Measurements from ENCODE around the gene SRD5A2.

SRD5A2 gene, protein sequence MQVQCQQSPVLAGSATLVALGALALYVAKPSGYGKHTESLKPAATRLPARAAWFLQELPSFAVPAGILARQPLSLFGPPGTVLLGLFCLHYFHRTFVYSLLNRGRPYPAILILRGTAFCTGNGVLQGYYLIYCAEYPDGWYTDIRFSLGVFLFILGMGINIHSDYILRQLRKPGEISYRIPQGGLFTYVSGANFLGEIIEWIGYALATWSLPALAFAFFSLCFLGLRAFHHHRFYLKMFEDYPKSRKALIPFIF

GRCh38 chr2:31580321-31581117 lies at the start of gene SRD5A2:
Gene SRD5A2, minus strand, starts transcription at chr2:31580938. Its CDS starts 38 bp downstream, at chr2:31580900.
- no peak for DNase-seq

DNA sequence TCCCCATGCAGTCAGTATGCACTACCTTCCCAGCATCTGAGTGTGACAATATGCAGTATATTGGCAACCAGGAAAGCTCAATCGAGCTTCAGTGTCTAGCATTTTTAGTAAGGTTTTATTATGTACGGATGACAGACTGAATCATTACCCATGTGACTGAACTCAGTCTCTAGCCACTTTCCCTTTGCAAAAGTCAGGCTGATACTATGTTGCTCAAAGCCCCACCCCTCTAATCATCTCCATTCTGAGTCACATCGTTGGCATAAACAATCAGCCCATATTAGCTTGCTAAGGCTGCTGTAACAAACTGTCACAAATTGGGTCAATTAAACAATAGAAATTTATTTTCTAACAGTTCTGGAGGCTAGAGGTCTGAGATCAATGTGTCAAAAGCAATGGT lies 25.8 kb upstream of the SRD5A2 start:
- DNase-seq: no peak

GRCh38 chr2:31598694-31599093 lies 18.0 kb upstream of the SRD5A2 start:
- DNase-seq: no peak

GRCh38 chr2:31586230-31586629 lies 5.5 kb upstream of the SRD5A2 start:
- DNase-seq: no peak

DNA sequence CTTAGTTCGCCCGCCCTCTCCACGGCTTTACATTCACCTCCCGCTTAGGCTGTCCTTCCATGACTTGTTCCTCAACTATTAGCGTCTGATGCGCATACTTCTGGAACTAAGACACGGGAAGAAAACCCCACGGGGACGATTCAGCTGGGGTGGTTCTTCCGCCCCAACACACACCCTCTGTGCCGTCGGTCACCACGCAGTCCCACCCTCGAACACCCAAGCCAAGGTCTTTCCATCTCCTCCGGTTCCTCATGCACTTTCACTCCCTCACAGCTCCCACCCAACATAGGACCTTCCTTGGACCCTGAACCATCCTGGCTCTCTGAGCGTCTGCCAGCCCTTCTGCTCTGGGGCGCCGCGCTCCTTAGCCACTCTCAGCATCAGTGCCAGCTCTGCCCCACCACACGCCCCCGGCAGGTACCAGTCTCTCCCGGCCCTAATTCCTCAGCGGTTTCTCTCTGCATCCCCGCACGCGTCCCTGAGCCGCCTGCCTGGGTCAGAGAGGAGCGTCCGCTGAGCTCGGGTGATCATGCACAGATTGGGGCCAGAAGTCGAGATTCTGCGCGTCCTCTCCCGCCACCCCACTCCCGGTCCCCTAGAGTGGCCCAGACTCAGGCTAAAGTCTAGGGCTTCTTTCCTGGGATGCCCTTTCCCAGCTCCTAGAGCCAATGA lies 522 bp upstream of the SRD5A2 start:
- DNase-seq: no peak

DNA sequence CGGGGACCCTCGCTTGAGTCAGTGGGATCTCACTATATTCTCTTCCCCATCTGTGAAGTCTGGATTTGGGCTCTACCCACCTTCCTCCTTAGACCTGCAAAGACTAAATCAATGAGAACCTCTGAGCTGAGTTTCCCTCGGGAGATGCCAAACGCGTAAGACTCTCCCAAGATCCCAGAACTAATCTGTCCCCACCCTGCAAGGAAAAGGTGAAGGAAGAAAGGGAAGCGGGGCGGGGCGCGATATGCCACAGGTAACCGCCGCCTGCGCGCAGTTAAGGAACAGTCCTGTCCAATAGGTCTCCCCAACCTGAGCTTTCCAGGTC lies 780 bp downstream of the SRD5A2 start:
- no peak for DNase-seq

GRCh38 chr2:31578316-31578715 lies 2.4 kb downstream of the SRD5A2 start:
- DNase-seq: no peak

DNA sequence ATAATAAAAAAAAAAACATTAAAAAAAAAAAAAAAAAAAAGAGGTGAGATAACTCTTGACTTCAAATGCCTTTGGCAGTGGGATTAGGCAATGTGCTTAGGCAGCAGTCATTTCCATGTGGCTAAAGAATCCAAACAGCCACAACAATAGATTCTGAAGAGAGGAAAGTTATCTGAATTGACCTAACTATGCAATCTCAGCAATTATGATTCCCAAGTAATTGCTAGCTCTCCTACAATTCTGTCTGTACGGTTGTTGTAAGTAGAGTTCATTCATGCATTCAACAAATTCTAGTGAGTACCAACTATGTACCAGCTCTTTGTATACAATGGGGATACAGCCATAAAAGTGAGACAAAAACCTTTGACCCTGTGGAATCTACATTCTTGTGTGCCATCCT lies 3.6 kb downstream of the SRD5A2 start:
- no peak for DNase-seq

- DNase-seq: no peak
Observed at GRCh38 chr2:31568585-31569201, 12.0 kb downstream of the SRD5A2 start.

GRCh38 chr2:31567679-31568078 lies 13.1 kb downstream of the SRD5A2 start:
- no peak for DNase-seq

DNA sequence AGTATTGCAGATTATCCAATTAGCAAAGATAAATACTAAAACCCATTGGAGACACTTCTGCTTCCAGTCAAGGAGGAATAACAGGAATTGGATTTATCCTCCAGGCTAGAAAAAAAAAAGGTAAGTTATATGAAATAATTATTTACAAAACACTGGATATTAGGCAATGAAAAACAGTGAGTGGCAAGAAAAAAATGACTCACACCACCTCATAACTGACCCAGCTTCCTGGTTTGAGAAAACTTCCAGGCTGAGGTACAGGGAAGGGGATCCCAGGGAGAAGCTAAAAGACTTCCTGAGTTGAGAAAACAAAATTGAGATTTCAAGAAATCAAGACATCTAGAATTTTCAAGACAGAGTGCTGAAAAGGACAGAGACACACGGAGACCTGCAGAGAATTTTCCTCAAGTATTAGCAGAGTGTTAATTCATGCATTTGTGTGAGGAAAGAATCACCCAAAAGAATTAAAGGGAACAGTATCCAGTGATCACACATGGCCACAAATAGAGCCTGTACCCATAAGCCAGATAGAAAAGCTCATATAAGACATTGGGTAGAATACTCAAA lies 17.4 kb downstream of the SRD5A2 start:
- DNase-seq: no peak

DNA sequence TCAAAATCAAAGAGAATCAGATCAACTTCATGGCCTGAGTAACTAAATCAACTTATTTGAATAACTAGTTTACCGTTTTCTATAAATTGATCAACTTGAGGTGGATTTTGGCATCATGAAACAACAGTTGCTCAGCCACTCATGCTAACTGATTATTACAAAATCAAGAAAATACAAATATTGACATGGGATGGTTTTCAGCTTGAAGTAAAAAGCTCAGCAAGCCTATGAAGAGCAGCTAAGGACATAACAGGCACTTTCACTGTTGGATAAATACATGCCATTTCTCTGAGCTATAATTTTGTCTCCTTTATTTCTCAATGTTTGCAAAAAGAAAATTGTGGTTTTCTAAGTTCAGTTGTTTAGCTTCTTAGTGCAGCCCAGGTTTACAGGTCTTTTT lies 18.9 kb downstream of the SRD5A2 start:
- no peak for DNase-seq

GRCh38 chr2:31558401-31559295 lies 22.1 kb downstream of the SRD5A2 start:
- no peak for DNase-seq

DNA sequence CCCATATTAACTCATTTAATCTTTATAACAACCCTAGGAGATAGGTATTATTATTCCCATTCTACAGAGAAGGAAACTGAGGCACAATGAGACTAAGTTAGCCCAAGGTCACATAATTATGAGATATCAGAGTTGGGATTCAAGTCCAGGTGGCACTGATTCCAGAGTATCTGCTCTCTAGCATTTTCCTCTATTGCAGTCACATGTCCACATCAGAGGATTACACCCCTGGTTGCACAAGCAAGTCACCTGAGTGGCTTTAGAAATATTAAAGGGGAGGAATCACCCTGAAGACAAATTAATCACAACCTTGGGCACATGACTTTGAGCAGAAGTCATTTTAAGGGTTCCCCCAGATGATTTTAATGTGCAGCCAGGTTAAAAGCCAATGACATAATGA lies 23.8 kb downstream of the SRD5A2 start:
- no peak for DNase-seq

- DNase-seq: no peak
Observed at GRCh38 chr2:31555967-31556706, 24.6 kb downstream of the SRD5A2 start.

GRCh38 chr2:31553362-31553761 lies 27.4 kb downstream of the SRD5A2 start:
- DNase-seq: no peak

GRCh38 chr2:31547485-31547884 lies 33.3 kb downstream of the SRD5A2 start:
- no peak for DNase-seq

GRCh38 chr2:31541853-31542252 lies 38.9 kb downstream of the SRD5A2 start:
- no peak for DNase-seq

- DNase-seq: no peak
Observed at GRCh38 chr2:31539505-31539904, 41.2 kb downstream of the SRD5A2 start.

DNA sequence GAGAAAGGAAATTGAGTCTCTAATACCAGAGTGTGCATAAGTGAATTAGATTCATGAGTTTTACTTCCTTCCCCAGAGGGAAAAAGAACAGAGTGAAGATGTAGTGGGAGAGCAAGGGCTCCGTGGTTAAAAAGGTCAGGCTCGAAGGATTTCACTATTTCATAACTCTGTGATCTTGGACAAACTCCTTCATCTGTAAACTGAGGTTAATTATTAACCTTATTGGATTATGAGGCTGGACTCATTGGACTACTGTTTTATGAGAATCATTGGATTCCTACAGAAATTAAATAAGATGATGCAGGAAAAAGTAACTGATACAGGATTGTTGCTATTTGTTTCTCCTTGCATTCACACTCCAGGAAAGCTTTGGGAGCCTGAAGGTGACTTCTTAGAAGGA lies 45.0 kb downstream of the SRD5A2 start:
- no peak for DNase-seq

DNA sequence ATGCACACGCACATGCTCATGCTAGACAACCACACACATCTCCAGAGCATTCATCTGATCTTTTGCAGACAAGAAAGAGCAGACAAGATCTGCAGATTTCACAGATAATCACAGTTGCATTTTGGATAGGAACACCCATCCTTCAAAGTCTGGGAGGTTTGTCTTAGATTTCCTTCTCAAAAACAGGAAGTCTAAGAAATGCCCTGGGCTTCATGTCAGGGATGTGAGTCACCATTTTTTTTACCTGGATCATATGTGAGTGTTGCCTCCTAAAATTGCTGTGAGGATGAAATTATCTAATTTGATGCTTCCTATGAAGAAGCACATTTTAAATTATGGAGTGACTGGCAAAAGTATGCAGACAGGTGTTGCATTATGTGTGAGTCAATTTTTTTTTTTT lies 46.1 kb downstream of the SRD5A2 start:
- DNase-seq: no peak

- no peak for DNase-seq
Observed at GRCh38 chr2:31533036-31533435, 47.7 kb downstream of the SRD5A2 start.

Measured in NK-92 treated with Interleukin-12 subunit alpha and Interleukin-12 subunit beta, amount 100 ng/mL, for 24 hours (cell line).